Spinal cord (tissue), 10 donors: Measurements from ENCODE around the gene CD58. TPM values are rescaled to one million over a fixed set of nuclear protein-coding genes. Genes with fewer than 3 reads are reported as not detected.
A peak's percentile ranks its signal among the peaks of the same experiment; 100 is the strongest.

Source experiments
- DNase-seq, 6 donors: peaks; one replicate each; pipeline versions ENCODE4 v3.0.0 to v3.0.0-alpha.2; 2013 to 2015; ENCODE audit warnings: low spot score in 6 of 6, low read depth in 4 of 6
- H3K27ac ChIP-seq: one replicate; pipeline ENCODE4 v1.5.1; 2013; ENCODE audit warnings: low read depth, low read length, control low read depth
- H3K27me3 ChIP-seq: one replicate; pipeline ENCODE4 v1.6.1; 2013; ENCODE audit warnings: low read length; ENCODE audit not compliant: control insufficient read depth, insufficient read depth
- H3K36me3 ChIP-seq: one replicate; pipeline ENCODE4 v1.6.1; 2013; ENCODE audit warnings: low read length; ENCODE audit not compliant: control insufficient read depth, insufficient read depth
- H3K4me1 ChIP-seq: one replicate; pipeline ENCODE4 v1.6.1; 2013; ENCODE audit warnings: low read length; ENCODE audit not compliant: control insufficient read depth, insufficient read depth
- H3K4me3 ChIP-seq: one replicate; pipeline ENCODE4 v1.5.1; 2013; ENCODE audit warnings: low read depth, low read length, control low read depth
- H3K9me3 ChIP-seq: one replicate; pipeline ENCODE4 v1.6.1; 2013; ENCODE audit warnings: low read length; ENCODE audit not compliant: control insufficient read depth, insufficient read depth
- WGBS: methylation state at CpG from one replicate; pipeline ENCODE4 v1.1.5; 2013; ENCODE audit warnings: missing lambda C conversion rate; ENCODE audit not compliant: insufficient coverage; 5-methylcytosine and 5-hydroxymethylcytosine counted together
- polyA plus RNA-seq, 2 donors: library from polyadenylated mRNA; unstranded; fragments of 120-200 nt; gene quantifications; one replicate each; pipeline ENCODE4 v1.2.1, GENCODE V29; 2013; ENCODE audit not compliant: insufficient read length in 2 of 2
- total RNA-seq, 2 donors: library from RNA; depleted of rRNA in 1 of 2; stranded (reverse); fragments of 120-200 nt in 1 of 2; fragments of >200 nt in 1 of 2; gene quantifications; one replicate each; pipeline versions ENCODE4 v1.2.3 to v1.2.4, GENCODE V29; 2013 to 2014
- donor health status: healthy.

Gene CD58
- total and polyA plus RNA-seq, 4 donors = 11.2 to 26.1 (median 13.8) TPM

DNA sequence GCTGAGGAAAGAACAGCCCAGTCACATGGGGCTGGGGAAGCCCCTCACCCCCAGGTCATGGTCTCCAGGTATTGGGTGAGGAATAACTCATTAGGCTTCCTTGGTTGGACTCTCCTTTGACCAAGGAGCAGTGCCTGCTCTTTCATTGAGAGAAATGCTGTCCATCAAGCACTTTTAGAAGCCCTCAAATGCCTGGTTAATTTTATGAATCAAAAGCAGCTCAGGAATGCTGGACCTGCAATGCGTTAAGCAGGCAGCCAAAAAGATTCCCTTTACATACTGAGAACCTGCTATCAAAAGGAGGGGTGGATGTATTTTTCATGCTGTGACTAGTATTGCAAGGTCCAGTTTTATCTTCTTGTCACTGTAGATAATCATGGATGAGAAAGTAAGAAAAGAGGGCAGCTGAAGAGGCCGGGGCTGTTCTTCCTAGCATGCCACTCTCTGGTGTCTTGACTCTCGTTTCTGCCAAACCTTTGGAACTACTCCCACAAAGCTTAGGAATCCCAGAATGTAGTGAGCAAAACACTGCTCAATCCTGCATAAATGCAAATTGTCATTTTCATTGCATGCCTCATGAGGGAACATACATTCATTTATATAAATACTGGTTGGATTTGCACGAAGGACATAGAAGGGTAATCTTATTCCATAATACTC, 2.1 kb upstream of the CD58 start:
- WGBS = 39% methylated on average over 2 of the region's 4 CpGs
- peaks cover 14% of the 10 kb centered on the region for H3K4me1 ChIP-seq
- H3K27ac ChIP-seq = no peak overlapping the region
- peak in 1 of 6 donors; percentile 53 for DNase-seq
- H3K9me3 ChIP-seq = no peaks in the 10 kb centered on the region
- H3K27me3 ChIP-seq = peaks cover 10% of the 10 kb centered on the region
- no peak overlapping the region for H3K4me3 ChIP-seq
- peaks cover 7% of the 10 kb centered on the region for H3K36me3 ChIP-seq

DNA sequence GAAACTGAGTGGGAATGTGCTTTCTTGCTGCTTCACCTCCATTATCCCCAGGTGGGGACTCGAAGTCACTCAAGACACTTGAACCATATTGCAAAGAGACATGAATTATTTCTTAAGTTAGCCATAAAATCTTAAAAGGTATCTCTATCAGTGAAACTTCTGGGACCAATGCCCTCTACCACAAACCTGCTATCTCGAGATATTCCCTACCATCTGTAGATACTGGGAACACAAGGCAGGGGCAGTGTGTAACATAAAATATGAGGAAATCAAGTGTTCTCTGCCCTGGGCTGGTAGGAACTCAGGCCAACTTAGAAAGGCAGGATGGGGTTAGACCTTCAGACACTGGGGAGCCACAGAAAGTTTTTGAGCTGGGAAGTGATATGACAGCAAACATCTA, 1.3 kb upstream of the CD58 start:
- WGBS = no CpG with 5 or more reads among the region's 2 CpGs
- Histone ChIP-seq H3K36me3 (peaks cover 7% of the 10 kb centered on the region), H3K27me3 (peaks cover 10% of the 10 kb centered on the region), H3K4me3 (no peak overlapping the region), H3K9me3 (no peaks in the 10 kb centered on the region), H3K27ac (no peak overlapping the region), H3K4me1 (peaks cover 14% of the 10 kb centered on the region)
- no peak for DNase-seq

DNA sequence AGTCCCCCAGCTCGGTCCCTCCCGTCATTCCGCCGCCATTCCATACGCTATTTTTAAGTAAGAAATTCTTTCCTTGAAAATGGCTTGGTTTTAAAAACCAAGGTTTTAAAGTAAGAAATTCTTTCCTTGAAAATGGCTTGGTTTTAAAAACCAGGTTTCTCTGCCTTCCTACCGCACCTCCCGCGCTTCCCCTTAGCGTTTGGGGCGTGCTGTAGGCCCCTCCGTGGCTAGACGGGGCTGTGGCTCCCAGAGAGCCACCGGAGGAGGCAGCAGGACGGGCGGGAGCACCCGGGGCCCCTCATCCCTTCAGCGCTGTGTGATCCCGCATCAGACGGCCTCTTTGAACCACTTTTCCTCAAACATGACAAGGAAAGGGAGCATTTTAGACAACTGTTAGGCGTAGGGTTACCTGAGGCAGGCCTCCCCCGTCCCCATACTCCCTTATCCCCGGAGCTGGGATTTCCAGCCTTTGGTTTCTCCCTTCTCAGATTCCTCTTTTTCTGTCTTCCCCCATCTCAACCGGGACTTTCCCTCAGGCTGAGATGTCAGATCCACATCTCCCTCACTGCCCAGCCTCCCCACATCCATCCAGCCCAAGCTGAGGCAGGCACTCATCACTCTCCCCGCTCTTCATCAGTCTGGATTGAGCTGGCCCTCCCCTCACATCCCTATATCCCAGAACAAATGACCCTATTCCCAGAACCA, 541 bp upstream of the CD58 start:
- peak overlapping the region; percentile 70 for H3K4me3 ChIP-seq
- no peaks in the 10 kb centered on the region for H3K9me3 ChIP-seq
- H3K36me3 ChIP-seq = peaks cover 7% of the 10 kb centered on the region
- peaks cover 10% of the 10 kb centered on the region for H3K27me3 ChIP-seq
- 16% methylated on average over 19 of the region's 24 CpGs for WGBS
- H3K27ac ChIP-seq = peak overlapping the region; percentile 22
- DNase-seq = no peak
- peaks cover 14% of the 10 kb centered on the region for H3K4me1 ChIP-seq

DNA sequence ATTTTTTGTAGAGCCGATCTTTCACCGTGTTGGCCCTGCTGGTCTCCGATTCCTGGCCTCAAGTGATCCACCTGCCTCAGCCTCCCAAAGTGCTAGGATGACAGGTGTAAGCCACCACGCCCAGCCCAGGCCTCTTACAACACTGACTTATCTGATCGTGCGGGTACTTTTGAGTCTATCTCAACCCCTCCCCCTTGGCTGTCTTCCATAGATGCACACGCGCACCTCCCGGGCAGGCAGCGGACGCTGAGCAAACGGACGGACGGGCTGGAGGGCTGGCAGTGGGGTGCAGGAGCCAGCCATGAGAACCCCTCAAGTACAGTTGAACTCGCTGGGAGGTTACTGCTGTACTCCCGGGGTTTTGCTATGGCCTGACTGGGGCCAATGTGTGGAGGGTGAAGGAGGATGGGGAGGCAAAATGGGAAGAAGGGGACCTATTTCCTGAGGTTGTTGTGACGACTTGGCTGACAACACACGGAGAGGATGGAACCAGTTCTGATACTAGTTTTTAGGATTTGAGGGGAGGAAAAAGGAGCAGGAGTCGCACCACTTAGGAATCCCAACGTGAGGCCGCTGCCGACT, 959 bp downstream of the CD58 start:
- Histone ChIP-seq H3K27me3 (peaks cover 10% of the 10 kb centered on the region), H3K4me3 (peak overlapping the region; percentile 70), H3K9me3 (no peaks in the 10 kb centered on the region), H3K4me1 (peaks cover 14% of the 10 kb centered on the region), H3K27ac (no peak overlapping the region), H3K36me3 (peaks cover 3% of the 10 kb centered on the region)
- 35% methylated on average over 22 of the region's 22 CpGs for WGBS
- peak in 2 of 6 donors; percentile 6 to 26 for DNase-seq

DNA sequence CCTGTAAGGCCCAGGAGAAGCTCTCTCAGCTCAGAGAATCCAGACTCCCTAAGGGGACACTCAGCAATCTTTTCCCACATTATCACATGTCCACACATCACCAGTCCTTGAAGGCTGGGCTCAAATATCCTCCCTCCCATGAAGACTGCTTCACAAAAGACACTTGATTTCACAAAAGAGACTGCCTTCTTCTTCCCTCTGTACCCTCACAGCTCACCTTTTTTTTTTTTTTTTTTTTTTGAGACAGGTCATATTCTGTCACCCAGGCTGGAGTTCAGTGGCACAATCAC, 1.5 kb downstream of the CD58 start:
- H3K9me3 ChIP-seq = no peaks in the 10 kb centered on the region
- DNase-seq = no peak
- no peak overlapping the region for H3K4me3 ChIP-seq
- peaks cover 10% of the 10 kb centered on the region for H3K27me3 ChIP-seq
- no peak overlapping the region for H3K27ac ChIP-seq
- peaks cover 14% of the 10 kb centered on the region for H3K4me1 ChIP-seq
- peaks cover 3% of the 10 kb centered on the region for H3K36me3 ChIP-seq

DNA sequence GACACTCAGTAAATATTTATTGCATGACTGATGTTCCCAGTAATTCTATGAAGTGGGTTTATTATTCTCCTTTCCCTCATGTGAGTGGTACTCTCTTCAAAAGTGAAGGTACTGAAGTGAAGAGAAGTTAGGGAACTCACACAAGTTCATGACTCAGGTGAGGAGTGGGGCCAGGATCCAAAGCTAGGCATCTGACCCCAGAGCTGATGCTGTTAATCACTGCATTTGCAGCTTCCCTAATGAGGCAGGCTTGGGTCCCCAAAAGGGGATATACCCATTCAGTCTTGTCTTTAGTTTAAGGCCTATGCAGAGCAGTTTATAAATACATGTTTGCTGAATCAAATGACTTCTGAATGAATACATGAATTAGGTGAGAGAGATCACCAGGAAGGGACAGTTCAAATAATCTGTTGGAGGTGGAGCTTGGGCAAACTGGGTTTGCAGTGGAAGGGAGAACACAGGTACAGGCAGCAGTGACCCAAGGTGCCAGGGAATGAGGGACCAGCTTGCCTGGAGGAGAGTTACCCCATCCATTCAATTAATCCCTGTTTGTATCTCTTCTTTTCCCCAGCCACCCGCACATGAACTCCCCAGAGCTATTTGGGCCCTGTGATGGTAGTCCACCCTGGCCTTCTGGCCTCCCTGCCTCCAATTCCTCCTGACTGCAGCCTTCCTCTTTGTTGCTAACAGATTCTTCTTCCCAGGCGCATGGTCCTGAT, 2.0 kb downstream of the CD58 start:
- H3K27me3 ChIP-seq = peaks cover 10% of the 10 kb centered on the region
- 97% methylated on average over 2 of the region's 2 CpGs for WGBS
- no peak overlapping the region for H3K27ac ChIP-seq
- peaks cover 14% of the 10 kb centered on the region for H3K4me1 ChIP-seq
- no peaks in the 10 kb centered on the region for H3K9me3 ChIP-seq
- H3K36me3 ChIP-seq = peaks cover 3% of the 10 kb centered on the region
- no peak overlapping the region for H3K4me3 ChIP-seq
- no peak for DNase-seq

DNA sequence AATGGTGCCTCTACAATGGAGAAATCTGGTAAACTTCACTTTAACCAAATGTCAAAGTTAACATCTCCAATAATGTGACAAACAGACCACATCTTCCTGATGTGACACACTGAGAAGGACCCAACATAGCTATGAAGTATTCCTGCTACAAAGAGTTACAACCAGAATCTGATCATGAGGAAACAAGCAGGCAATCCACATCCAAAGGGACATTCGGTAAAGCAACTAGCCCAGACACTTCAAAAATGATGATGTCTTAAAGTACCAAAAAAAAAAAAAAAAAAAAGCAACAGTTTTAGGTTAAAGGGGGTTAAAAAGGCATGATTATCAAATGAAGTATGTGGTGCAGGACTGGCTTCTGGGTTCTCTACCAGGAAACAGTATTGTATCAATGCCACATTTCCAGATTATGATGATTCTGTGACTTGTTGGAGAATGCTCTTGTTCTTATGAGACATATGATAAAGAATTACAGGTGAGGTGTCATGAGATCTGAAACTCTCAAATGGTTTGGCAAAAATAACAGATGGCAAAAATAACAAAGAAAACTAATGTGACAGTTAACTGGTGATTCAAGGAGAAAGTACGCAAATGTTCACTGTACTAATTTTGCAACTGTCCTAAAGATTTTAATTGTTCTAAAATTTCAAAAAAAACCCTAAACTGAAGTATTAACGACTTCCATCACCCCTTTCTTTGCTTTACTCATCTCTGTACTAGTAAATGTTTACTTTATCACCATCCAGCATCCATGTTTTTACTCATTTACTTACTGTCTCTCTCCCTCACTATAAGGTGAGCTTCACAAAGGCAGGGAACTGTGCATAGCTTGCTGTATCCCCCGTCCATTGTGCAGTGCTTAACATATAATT, 2.8 kb downstream of the CD58 start:
- no peak overlapping the region for H3K27ac ChIP-seq
- peaks cover 14% of the 10 kb centered on the region for H3K4me1 ChIP-seq
- H3K27me3 ChIP-seq = peaks cover 10% of the 10 kb centered on the region
- no peak overlapping the region for H3K4me3 ChIP-seq
- H3K9me3 ChIP-seq = peaks cover 4% of the 10 kb centered on the region
- no peak for DNase-seq
- H3K36me3 ChIP-seq = peaks cover 3% of the 10 kb centered on the region
- 50% methylated on average over 1 of the region's 4 CpGs for WGBS

DNA sequence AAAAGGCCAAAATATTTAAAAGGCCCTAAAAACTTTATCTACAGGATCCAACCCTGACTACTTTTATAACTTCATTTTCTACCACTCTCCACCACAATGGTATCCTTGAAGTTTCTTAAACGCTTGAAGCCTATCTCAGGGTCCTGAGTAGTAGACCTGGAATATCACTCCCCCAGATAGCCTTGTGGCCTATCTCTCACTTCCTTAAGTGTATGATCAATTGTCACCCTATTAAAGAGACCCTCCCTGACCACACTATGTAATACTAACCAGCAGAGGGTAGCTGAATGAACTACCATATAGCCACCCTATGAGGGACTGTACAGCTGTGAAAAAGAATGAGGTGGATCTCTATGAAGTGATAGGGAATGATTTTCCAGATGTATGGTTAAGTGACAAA, 5.6 kb downstream of the CD58 start:
- peaks cover 7% of the 10 kb centered on the region for H3K4me1 ChIP-seq
- DNase-seq = no peak
- peaks cover 3% of the 10 kb centered on the region for H3K36me3 ChIP-seq
- peaks cover 4% of the 10 kb centered on the region for H3K9me3 ChIP-seq
- no peak overlapping the region for H3K27ac ChIP-seq
- WGBS = 100% methylated on average over 1 of the region's 1 CpG
- no peak overlapping the region for H3K4me3 ChIP-seq
- peaks cover 2% of the 10 kb centered on the region for H3K27me3 ChIP-seq

DNA sequence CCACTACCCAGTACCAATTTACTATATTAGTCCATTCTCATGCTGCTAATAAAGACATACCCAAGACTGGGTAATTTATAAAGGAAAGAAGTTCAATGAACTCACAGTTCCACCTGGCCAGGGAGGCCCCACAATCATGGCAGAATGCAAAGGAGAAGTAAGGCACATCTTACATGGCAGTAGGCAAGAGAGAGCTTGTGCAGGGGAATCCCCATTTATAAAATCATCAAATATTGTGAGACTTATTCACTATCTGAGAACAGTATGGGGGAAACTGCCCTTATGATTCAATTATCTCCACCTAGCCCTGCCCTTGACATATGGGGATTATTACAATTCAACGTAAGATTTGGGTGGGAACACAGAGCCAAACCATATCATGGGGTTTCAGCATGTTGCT, 6.4 kb downstream of the CD58 start:
- no peaks in the 10 kb centered on the region for H3K36me3 ChIP-seq
- H3K27me3 ChIP-seq = no peaks in the 10 kb centered on the region
- WGBS = 100% methylated on average over 1 of the region's 1 CpG
- no peak overlapping the region for H3K4me3 ChIP-seq
- H3K4me1 ChIP-seq = no peaks in the 10 kb centered on the region
- H3K9me3 ChIP-seq = peaks cover 4% of the 10 kb centered on the region
- no peak for DNase-seq
- H3K27ac ChIP-seq = no peak overlapping the region
